SK-N-SH (cell line): ENCODE measurements around the gene KRTAP6-1. TPM values are rescaled to one million over a fixed set of nuclear protein-coding genes. Genes with fewer than 3 reads are reported as not detected.

Experiments
- polyA plus RNA-seq, 3 experiments: library from polyadenylated mRNA; depleted of rRNA; stranded (reverse); fragments of >200 nt; gene quantifications; 2 replicates each; pipeline ENCODE4 v1.2.3, GENCODE V29; 2012
- small RNA-seq, 7 experiments: library from RNA; depleted of rRNA; stranded (forward); fragments of <200 nt; gene quantifications; one replicate each; pipeline ENCODE3, GENCODE V24; 2012

Gene KRTAP6-1
- polyA plus RNA-seq, 1 of the 3 experiments (the other 2 are of a cell fraction): not detected

Small RNA genes lying within 50 kb of the gene (small RNA-seq; reads per million reads assigned to genes)
- gene KRTAP20-1 (0 reads per million in 7 experiments), gene KRTAP20-3 (0 reads per million in 7 experiments), gene KRTAP20-4 (0 reads per million in 7 experiments), gene KRTAP22-1 (0 reads per million in 7 experiments), gene KRTAP22-2 (0 reads per million in 7 experiments)

Other genes starting within 250 kb of the KRTAP6-1 start
- gene KRTAP13-2, start 241.7 kb downstream of the KRTAP6-1 start, polyA plus RNA-seq (2012; rRNA removed): not detected in 2 replicates
- gene KRTAP13-1, start 217.9 kb downstream of the KRTAP6-1 start, polyA plus RNA-seq (2012; rRNA removed): not detected in 2 replicates
- gene KRTAP13-3, start 188.0 kb downstream of the KRTAP6-1 start, polyA plus RNA-seq (2012; rRNA removed): not detected in 2 replicates
- not detected in 2 replicates for gene KRTAP13-4, start 183.7 kb downstream of the KRTAP6-1 start, polyA plus RNA-seq (2012; rRNA removed)
- gene KRTAP15-1, start 173.7 kb downstream of the KRTAP6-1 start, polyA plus RNA-seq (2012; rRNA removed): not detected in 2 replicates
- gene KRTAP19-1, start 133.6 kb downstream of the KRTAP6-1 start, polyA plus RNA-seq (2012; rRNA removed): not detected in 2 replicates
- not detected in 2 replicates for gene KRTAP19-2, start 126.5 kb downstream of the KRTAP6-1 start, polyA plus RNA-seq (2012; rRNA removed)
- not detected in 2 replicates for gene KRTAP19-3, start 121.9 kb downstream of the KRTAP6-1 start, polyA plus RNA-seq (2012; rRNA removed)
- gene KRTAP19-4, start 116.8 kb downstream of the KRTAP6-1 start, polyA plus RNA-seq (2012; rRNA removed): not detected in 2 replicates
- not detected in 2 replicates for gene KRTAP19-5, start 111.8 kb downstream of the KRTAP6-1 start, polyA plus RNA-seq (2012; rRNA removed)
- not detected in 2 replicates for gene KRTAP19-6, start 72.1 kb downstream of the KRTAP6-1 start, polyA plus RNA-seq (2012; rRNA removed)
- gene KRTAP19-7, start 52.6 kb downstream of the KRTAP6-1 start, polyA plus RNA-seq (2012; rRNA removed): not detected in 2 replicates
- gene KRTAP22-2, start 23.5 kb downstream of the KRTAP6-1 start, polyA plus RNA-seq (2012; rRNA removed): not detected in 2 replicates
- not detected in 2 replicates for gene KRTAP6-3, start 21.5 kb downstream of the KRTAP6-1 start, polyA plus RNA-seq (2012; rRNA removed)
- gene KRTAP6-2, start 15.0 kb downstream of the KRTAP6-1 start, polyA plus RNA-seq (2012; rRNA removed): not detected in 2 replicates
- gene KRTAP22-1, start 12.8 kb downstream of the KRTAP6-1 start, polyA plus RNA-seq (2012; rRNA removed): not detected in 2 replicates
- not detected in 2 replicates for gene KRTAP20-1, start 2.5 kb upstream of the KRTAP6-1 start, polyA plus RNA-seq (2012; rRNA removed)
- not detected in 2 replicates for gene KRTAP20-4, start 6.7 kb upstream of the KRTAP6-1 start, polyA plus RNA-seq (2012; rRNA removed)
- gene KRTAP20-2, start 21.3 kb upstream of the KRTAP6-1 start, polyA plus RNA-seq (2012; rRNA removed): not detected in 2 replicates
- gene KRTAP20-3, start 28.9 kb upstream of the KRTAP6-1 start, polyA plus RNA-seq (2012; rRNA removed): not detected in 2 replicates
- gene KRTAP21-3, start 104.8 kb upstream of the KRTAP6-1 start, polyA plus RNA-seq (2012; rRNA removed): not detected in 2 replicates
- gene KRTAP21-2, start 133.3 kb upstream of the KRTAP6-1 start, polyA plus RNA-seq (2012; rRNA removed): not detected in 2 replicates
- not detected in 2 replicates for gene KRTAP21-1, start 141.5 kb upstream of the KRTAP6-1 start, polyA plus RNA-seq (2012; rRNA removed)
- not detected in 2 replicates for gene KRTAP8-1, start 199.3 kb upstream of the KRTAP6-1 start, polyA plus RNA-seq (2012; rRNA removed)
- not detected in 2 replicates for gene KRTAP7-1, start 215.8 kb upstream of the KRTAP6-1 start, polyA plus RNA-seq (2012; rRNA removed)